HFFc6 (cell line): ENCODE measurements around the gene HIVEP1. TPM values are rescaled to one million over a fixed set of nuclear protein-coding genes. Genes with fewer than 3 reads are reported as not detected.

Experiments used
- DNase-seq: peaks from one replicate; pipeline ENCODE4 v3.0.0-alpha.2; 2018
- H3K27ac Mint-ChIP-seq: 2 replicates; pipeline ENCODE4 v1.8.0; 2020; ENCODE audit warnings: mild to moderate bottlenecking, mixed read lengths
- H3K27me3 Mint-ChIP-seq: 2 replicates; pipeline ENCODE4 v1.8.0; 2021; ENCODE audit warnings: mild to moderate bottlenecking, moderate library complexity, mixed read lengths; ENCODE audit not compliant: insufficient read depth
- H3K36me3 Mint-ChIP-seq: 2 replicates; pipeline ENCODE4 v1.8.0; 2021; ENCODE audit warnings: low read depth, mixed read lengths
- H3K4me1 Mint-ChIP-seq: 2 replicates; pipeline ENCODE4 v1.8.0; 2020; ENCODE audit warnings: low read depth, mixed read lengths
- H3K4me3 Mint-ChIP-seq: 2 replicates; pipeline ENCODE4 v1.8.0; 2020; ENCODE audit warnings: mild to moderate bottlenecking, moderate library complexity, mixed read lengths
- H3K9me3 Mint-ChIP-seq: 2 replicates; pipeline ENCODE4 v1.8.0; 2020; ENCODE audit warnings: mild to moderate bottlenecking, mixed read lengths
- total RNA-seq, 6 experiments: library from RNA; stranded (reverse); fragmentation: NEBNext Ultra II Directional; extraction: Animal tissue kit (Norgen Biotek cat#: 25700); gene quantifications; 2 replicates in 1 of 6; 3 replicates in 5 of 6; pipeline ENCODE4 v1.2.3, GENCODE V29; 2021
- TF ChIP-seq, protein P1 (sequence below): fragments of 200-600 bp; sonication (generic); IDR thresholded peaks from 2 replicates; pipeline ENCODE4 v1.5.0; 2021; ENCODE audit warnings: antibody characterized with exemption, mild to moderate bottlenecking

The HIVEP1 gene
- total RNA-seq, 6 experiments from 2014 or later = 10.3 to 19.9 (median 11.8) TPM

DNA sequence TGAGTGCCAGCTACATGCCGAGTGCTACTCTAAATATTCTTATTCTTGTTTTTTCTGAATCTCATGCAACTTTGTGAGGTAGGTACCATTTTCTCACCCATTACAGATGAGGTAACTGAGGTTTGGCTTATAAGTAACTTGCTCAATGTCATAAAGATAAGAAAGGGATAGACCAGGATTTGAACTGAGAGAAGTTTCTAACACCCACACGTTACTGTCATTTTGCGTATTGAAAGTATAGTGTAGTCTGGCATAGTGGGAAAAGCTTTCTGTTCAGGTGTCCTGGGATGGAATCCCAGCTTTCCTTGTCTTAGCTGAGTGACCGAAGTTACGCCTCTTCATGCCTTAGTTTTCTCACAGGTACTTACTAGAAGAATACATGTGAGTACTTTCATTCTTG lies 50.5 kb downstream of the HIVEP1 start:
- TF ChIP-seq, protein P1, sequence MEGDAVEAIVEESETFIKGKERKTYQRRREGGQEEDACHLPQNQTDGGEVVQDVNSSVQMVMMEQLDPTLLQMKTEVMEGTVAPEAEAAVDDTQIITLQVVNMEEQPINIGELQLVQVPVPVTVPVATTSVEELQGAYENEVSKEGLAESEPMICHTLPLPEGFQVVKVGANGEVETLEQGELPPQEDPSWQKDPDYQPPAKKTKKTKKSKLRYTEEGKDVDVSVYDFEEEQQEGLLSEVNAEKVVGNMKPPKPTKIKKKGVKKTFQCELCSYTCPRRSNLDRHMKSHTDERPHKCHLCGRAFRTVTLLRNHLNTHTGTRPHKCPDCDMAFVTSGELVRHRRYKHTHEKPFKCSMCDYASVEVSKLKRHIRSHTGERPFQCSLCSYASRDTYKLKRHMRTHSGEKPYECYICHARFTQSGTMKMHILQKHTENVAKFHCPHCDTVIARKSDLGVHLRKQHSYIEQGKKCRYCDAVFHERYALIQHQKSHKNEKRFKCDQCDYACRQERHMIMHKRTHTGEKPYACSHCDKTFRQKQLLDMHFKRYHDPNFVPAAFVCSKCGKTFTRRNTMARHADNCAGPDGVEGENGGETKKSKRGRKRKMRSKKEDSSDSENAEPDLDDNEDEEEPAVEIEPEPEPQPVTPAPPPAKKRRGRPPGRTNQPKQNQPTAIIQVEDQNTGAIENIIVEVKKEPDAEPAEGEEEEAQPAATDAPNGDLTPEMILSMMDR = no peak
- H3K36me3 Mint-ChIP-seq = peaks cover 5% of the 10 kb centered on the region; the same call in 1 of the 2 replicates
- H3K27me3 Mint-ChIP-seq = no peaks in the 10 kb centered on the region
- H3K9me3 Mint-ChIP-seq = no peaks in the 10 kb centered on the region
- peaks cover 44% of the 10 kb centered on the region for H3K4me1 Mint-ChIP-seq
- DNase-seq = no peak
- no peak overlapping the region for H3K27ac Mint-ChIP-seq
- no peak overlapping the region for H3K4me3 Mint-ChIP-seq

DNA sequence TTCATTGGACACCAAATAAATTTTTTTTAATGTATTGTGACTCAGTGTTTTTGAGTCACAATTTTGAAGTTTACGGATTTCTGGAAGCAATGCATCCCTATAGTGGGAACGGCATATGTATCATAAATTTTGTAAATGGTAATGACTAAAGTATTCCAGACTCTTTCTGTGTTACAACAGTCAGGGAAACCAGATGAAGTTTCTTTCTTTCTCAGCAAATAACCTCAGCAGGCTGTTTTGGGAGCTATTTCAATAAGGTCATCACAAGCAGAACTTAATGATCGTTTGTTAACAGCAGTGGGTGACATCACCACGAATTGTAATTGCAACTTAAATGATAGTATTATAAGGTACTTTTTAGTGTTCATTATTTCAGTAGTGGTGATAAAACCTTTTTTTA lies 52.0 kb downstream of the HIVEP1 start:
- peak; percentile 61 for DNase-seq
- Mint-ChIP-seq H3K4me1 (peaks cover 36% of the 10 kb centered on the region), H3K4me3 (peak overlapping the region; percentile 18; the same call in 1 of the 2 replicates), H3K27ac (peak overlapping the region; percentile 52), H3K9me3 (no peaks in the 10 kb centered on the region), H3K36me3 (peaks cover 5% of the 10 kb centered on the region; the same call in 1 of the 2 replicates), H3K27me3 (no peaks in the 10 kb centered on the region)
- TF ChIP-seq, protein P1 = no peak

DNA sequence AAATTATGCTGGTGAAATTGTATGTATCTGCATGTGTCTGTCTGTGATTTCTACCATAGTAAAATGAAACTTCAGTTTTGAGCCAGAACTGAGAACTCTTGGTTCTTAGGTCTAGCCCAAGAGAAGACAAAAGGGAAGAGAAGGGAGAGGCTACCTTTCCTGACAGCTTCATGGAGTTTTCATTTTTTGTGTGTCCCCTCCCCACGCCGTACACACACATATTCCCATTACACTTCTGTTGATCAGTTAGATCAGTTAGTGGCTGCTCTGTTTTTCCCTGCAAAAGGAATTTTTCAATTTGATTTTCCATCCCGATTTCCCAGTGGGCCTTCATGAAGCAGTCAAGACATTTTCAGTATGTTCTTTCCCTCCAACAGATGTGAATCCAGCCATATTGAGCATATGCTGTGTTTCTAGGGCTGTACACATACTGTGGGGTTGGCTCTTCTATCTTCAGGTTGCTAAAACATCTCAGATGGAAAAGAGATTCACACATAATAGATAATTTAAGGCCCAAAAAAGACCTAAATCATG lies 52.5 kb downstream of the HIVEP1 start:
- Mint-ChIP-seq H3K27ac (peak overlapping the region; percentile 52), H3K4me1 (peaks cover 36% of the 10 kb centered on the region), H3K27me3 (no peaks in the 10 kb centered on the region), H3K36me3 (peaks cover 5% of the 10 kb centered on the region; the same call in 1 of the 2 replicates), H3K4me3 (peak overlapping the region; percentile 18), H3K9me3 (no peaks in the 10 kb centered on the region)
- DNase-seq = no peak
- TF ChIP-seq, protein P1 = no peak

DNA sequence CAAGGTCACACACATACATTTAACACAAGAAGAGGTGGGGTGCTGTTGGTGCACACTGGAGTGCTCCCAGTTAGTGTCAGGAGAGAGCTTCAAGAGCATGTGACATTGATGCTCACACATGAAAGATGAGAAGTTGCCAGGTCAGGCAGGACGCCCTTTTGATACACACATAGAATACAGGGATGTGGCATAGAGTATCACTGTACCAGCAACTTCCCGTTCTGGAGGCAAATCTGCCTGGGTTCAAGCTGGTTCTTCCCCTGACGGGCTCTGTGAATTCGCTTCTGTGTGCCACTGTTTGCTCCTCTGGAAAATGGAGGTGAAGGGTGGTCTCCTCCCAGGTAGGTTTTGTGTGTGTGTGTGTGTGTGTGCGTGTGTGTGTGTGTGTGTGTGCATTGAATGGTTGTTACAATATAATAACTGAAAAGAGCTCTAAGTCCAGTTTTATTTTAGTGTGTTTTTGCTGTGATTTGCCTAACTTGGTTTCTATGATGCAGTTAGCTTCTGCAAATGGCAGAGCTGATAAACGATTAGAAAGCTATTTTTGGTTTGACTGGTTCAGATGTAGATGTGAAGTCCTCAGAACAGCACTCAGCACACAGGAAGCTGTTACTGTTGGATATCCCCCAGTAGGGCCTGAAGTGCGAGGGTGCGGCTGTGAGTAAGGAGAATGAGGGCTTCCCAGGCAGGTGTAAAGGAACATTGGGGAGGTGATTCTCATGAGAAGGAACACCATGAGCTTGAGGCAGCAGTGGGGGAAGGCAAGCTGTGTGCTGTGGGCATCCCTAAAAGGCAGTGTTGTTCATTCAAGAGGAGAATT lies 53.4 kb downstream of the HIVEP1 start:
- Mint-ChIP-seq H3K27me3 (no peaks in the 10 kb centered on the region), H3K9me3 (no peaks in the 10 kb centered on the region), H3K4me1 (peaks cover 42% of the 10 kb centered on the region), H3K27ac (peak overlapping the region; percentile 52; the same call in 1 of the 2 replicates), H3K36me3 (peaks cover 5% of the 10 kb centered on the region; the same call in 1 of the 2 replicates), H3K4me3 (no peak overlapping the region)
- DNase-seq = no peak
- TF ChIP-seq, protein P1 = no peak

DNA sequence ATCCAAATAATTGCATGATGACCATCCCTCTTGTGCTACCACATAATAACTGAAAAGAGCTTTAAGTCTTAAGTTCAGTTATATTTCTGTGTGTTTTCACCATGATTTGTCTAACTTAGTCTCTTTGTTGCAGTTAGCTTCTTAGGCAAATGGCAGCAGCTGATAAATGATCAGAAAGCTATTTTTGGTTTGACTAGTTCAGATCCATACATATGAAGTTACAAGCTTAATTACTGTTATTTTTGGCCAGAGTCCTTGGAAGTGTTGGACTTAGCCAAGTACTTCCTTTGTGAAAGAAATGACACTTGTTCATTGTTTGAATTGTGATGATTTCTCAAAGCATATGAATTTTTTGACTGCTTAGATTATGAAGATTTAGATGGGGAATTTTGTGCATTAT lies 54.2 kb downstream of the HIVEP1 start:
- no peak for DNase-seq
- no peaks in the 10 kb centered on the region for H3K9me3 Mint-ChIP-seq
- H3K4me1 Mint-ChIP-seq = peaks cover 50% of the 10 kb centered on the region
- TF ChIP-seq, protein P1 = no peak
- no peak overlapping the region for H3K4me3 Mint-ChIP-seq
- no peaks in the 10 kb centered on the region; the same call in 1 of the 2 replicates for H3K27me3 Mint-ChIP-seq
- H3K27ac Mint-ChIP-seq = no peak overlapping the region
- peaks cover 5% of the 10 kb centered on the region; the same call in 1 of the 2 replicates for H3K36me3 Mint-ChIP-seq
